Measurements from ENCODE around the gene SCN1B. TPM values are rescaled to one million over a fixed set of nuclear protein-coding genes. Genes with fewer than 3 reads are reported as not detected.

SCN1B gene
- total RNA-seq, 3 donors from 2014 or later (not counting 1 experiment from before 2014, with no cell fraction given), result 0.94 to 1.5 (median 1.1) TPM

- Histone ChIP-seq H3K27ac (ENCODE audit: low read length) (no peak overlapping the region), H3K27me3 (ENCODE audit: control insufficient read depth, insufficient read depth, low read length) (no peaks in the 10 kb centered on the region), H3K4me1 (ENCODE audit: control insufficient read depth, insufficient read depth, low read length) (peaks cover 46% of the 10 kb centered on the region), H3K36me3 (ENCODE audit: control insufficient read depth, insufficient read depth, low read length) (no peaks in the 10 kb centered on the region), H3K4me3 (ENCODE audit: low read length) (no peak overlapping the region), H3K9me3 (ENCODE audit: control insufficient read depth, insufficient read depth, low read length) (no peaks in the 10 kb centered on the region)
- peak overlapping the region in 1 of 2 donors; percentile 2 for H3K27ac Mint-ChIP-seq
- ATAC-seq, result peak; percentile 37 to 79 (median 53)
- 50% methylated on average over 9 of the region's 9 CpGs for WGBS (ENCODE audit: insufficient coverage)
- H3K4me3 Mint-ChIP-seq, result peak overlapping the region; percentile 54
- peaks cover 27 to 44% of the 10 kb centered on the region in 2 donors for H3K4me1 Mint-ChIP-seq
- no peaks in the 10 kb centered on the region for H3K36me3 Mint-ChIP-seq
- H3K27me3 Mint-ChIP-seq (ENCODE audit: low read depth in 2 of 2), result peaks cover 0 to 3% of the 10 kb centered on the region in 2 donors
- TF ChIP-seq CTCF (IDR thresholded peaks at IDR 0.05), result no peak
- no peak for DNase-seq
- intact Hi-C loops (cut with micrococcal nuclease), result no loop called here
- H3K9me3 Mint-ChIP-seq, result no peaks in the 10 kb centered on the region
These were observed 36.0 kb upstream of the SCN1B start for GRCh38 chr19:34994286-34994642.

- peaks cover 52% of the 10 kb centered on the region for H3K4me1 ChIP-seq (ENCODE audit: control insufficient read depth, insufficient read depth, low read length)
- H3K4me1 Mint-ChIP-seq, result peaks cover 27 to 51% of the 10 kb centered on the region in 2 donors
- peaks cover 0 to 3% of the 10 kb centered on the region in 2 donors for H3K27me3 Mint-ChIP-seq (ENCODE audit: low read depth in 2 of 2)
- TF ChIP-seq CTCF (IDR thresholded peaks at IDR 0.05), result no peak
- ATAC-seq, result peak in 1 of 3 donors; percentile 18
- H3K4me3 Mint-ChIP-seq, result peak overlapping the region; percentile 54
- no peaks in the 10 kb centered on the region for H3K9me3 Mint-ChIP-seq
- H3K9me3 ChIP-seq (ENCODE audit: control insufficient read depth, insufficient read depth, low read length), result no peaks in the 10 kb centered on the region
- H3K27ac ChIP-seq (ENCODE audit: low read length), result no peak overlapping the region
- no peak overlapping the region for H3K4me3 ChIP-seq (ENCODE audit: low read length)
- 93% methylated on average over 17 of the region's 17 CpGs for WGBS (ENCODE audit: insufficient coverage)
- no peaks in the 10 kb centered on the region for H3K36me3 Mint-ChIP-seq
- peak overlapping the region in 1 of 2 donors; percentile 2 for H3K27ac Mint-ChIP-seq
- DNase-seq, result no peak
- intact Hi-C loops (cut with micrococcal nuclease), result no loop called here
- no peaks in the 10 kb centered on the region for H3K27me3 ChIP-seq (ENCODE audit: control insufficient read depth, insufficient read depth, low read length)
- no peaks in the 10 kb centered on the region for H3K36me3 ChIP-seq (ENCODE audit: control insufficient read depth, insufficient read depth, low read length)
These were observed 35.4 kb upstream of the SCN1B start for GRCh38 chr19:34994643-34995541.

GRCh38 chr19:34995551-34995950, 34.7 kb upstream of the SCN1B start:
- intact Hi-C loops (cut with micrococcal nuclease), result no loop called here
- ATAC-seq (no peak), DNase-seq (no peak)
- H3K4me3 ChIP-seq (ENCODE audit: low read length), result no peak overlapping the region
- H3K36me3 ChIP-seq (ENCODE audit: control insufficient read depth, insufficient read depth, low read length), result no peaks in the 10 kb centered on the region
- no peak for TF ChIP-seq CTCF (IDR thresholded peaks at IDR 0.05)
- H3K27me3 ChIP-seq (ENCODE audit: control insufficient read depth, insufficient read depth, low read length), result no peaks in the 10 kb centered on the region
- Mint-ChIP-seq H3K4me3 (no peak overlapping the region), H3K27ac (no peak overlapping the region), H3K36me3 (no peaks in the 10 kb centered on the region), H3K9me3 (no peaks in the 10 kb centered on the region), H3K4me1 (peaks cover 27 to 54% of the 10 kb centered on the region in 2 donors), H3K27me3 (ENCODE audit: low read depth in 2 of 2) (no peaks in the 10 kb centered on the region)
- WGBS (ENCODE audit: insufficient coverage), result 98% methylated on average over 8 of the region's 8 CpGs
- peaks cover 54% of the 10 kb centered on the region for H3K4me1 ChIP-seq (ENCODE audit: control insufficient read depth, insufficient read depth, low read length)
- no peak overlapping the region for H3K27ac ChIP-seq (ENCODE audit: low read length)
- H3K9me3 ChIP-seq (ENCODE audit: control insufficient read depth, insufficient read depth, low read length), result no peaks in the 10 kb centered on the region
